Neural cell (in vitro differentiated cells): ENCODE measurements around the gene CTDSP2.

Experiments
- EP300 ChIP-seq: fragments of 450-650 bp; conservative IDR thresholded peaks from 2 replicates; pipeline ENCODE4 v1.6.1; 2014; ENCODE audit warnings: antibody characterized with exemption, mild to moderate bottlenecking, moderate library complexity; ENCODE audit not compliant: poor library complexity, severe bottlenecking
- EZH2 ChIP-seq: fragments of 200-600, 300-800 bp; shearing (Covaris generic), sonication (generic); IDR thresholded peaks from 2 replicates; pipeline ENCODE4 v1.6.1; 2014; ENCODE audit warnings: antibody characterized with exemption, low read length, borderline replicate concordance, mild to moderate bottlenecking; ENCODE audit not compliant: insufficient read depth, poor library complexity, severe bottlenecking
- MXI1 ChIP-seq: fragments of 450-650 bp; conservative IDR thresholded peaks from 2 replicates; pipeline ENCODE4 v1.6.1; 2014; ENCODE audit warnings: antibody characterized with exemption, mild to moderate bottlenecking; ENCODE audit not compliant: poor library complexity, severe bottlenecking
- POLR2AphosphoS5 ChIP-seq: IDR thresholded peaks from 2 replicates; pipeline ENCODE4 v1.6.1; 2012
- RAD21 ChIP-seq: fragments of 450-650 bp; conservative IDR thresholded peaks from 2 replicates; pipeline ENCODE4 v1.6.1; 2014; ENCODE audit warnings: antibody characterized with exemption, mild to moderate bottlenecking, moderate library complexity
- TF ChIP-seq, protein P1 (sequence below): fragments of 450-650 bp; IDR thresholded peaks from 2 replicates; pipeline ENCODE4 v1.5.1; 2014; ENCODE audit warnings: antibody characterized with exemption, mild to moderate bottlenecking, moderate library complexity; ENCODE audit not compliant: poor library complexity, severe bottlenecking
- TF ChIP-seq, protein P2 (sequence below): IDR thresholded peaks from 2 replicates; pipeline ENCODE4 v1.6.1; 2012; ENCODE audit warnings: borderline replicate concordance

DNA sequence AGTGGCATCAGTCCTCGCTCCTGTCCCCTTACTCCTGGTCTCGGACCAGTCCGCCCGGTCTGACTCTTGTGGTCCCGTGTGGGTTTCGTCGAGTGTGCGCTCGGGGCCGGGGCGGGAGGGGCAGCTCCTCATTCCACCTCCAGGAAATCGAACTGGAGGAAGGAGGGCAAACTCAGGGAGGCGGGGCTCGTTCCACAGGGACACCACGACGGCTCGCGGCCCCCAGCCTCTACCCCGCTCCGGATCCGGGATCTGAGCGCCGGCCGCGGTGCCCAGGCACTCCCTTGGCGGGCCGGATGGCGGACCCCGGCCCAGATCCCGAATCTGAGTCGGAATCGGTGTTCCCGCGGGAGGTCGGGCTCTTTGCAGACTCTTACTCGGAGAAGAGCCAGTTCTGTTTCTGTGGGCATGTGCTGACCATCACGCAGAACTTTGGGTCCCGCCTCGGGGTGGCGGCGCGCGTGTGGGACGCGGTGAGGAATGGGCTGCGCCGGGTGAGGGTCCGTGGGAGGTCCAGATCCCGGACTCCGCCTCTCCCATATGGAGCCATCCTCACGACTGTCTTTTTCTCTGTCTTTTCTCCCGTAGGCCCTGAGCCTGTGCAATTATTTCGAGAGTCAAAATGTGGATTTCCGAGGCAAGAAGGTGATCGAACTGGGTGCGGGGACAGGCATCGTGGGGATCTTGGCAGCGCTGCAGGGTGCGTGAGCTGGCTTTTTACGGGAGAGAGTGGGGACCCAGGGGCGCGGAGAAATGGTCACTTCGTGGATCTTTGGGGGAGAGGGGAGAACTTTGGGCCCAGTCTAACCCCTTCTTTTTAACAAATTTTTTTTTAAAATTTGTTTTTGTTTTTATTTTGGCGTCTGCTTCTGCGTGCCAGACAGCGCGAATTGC lies 73.9 kb downstream of the CTDSP2 start, which contains the start of gene EEF1AKMT3:
- TF ChIP-seq, protein P1, sequence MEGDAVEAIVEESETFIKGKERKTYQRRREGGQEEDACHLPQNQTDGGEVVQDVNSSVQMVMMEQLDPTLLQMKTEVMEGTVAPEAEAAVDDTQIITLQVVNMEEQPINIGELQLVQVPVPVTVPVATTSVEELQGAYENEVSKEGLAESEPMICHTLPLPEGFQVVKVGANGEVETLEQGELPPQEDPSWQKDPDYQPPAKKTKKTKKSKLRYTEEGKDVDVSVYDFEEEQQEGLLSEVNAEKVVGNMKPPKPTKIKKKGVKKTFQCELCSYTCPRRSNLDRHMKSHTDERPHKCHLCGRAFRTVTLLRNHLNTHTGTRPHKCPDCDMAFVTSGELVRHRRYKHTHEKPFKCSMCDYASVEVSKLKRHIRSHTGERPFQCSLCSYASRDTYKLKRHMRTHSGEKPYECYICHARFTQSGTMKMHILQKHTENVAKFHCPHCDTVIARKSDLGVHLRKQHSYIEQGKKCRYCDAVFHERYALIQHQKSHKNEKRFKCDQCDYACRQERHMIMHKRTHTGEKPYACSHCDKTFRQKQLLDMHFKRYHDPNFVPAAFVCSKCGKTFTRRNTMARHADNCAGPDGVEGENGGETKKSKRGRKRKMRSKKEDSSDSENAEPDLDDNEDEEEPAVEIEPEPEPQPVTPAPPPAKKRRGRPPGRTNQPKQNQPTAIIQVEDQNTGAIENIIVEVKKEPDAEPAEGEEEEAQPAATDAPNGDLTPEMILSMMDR = no peak
- TF ChIP-seq EZH2 (no peak), RAD21 (no peak), EP300 (no peak), MXI1 (no peak), POLR2AphosphoS5 (no peak)
- TF ChIP-seq, protein P2, sequence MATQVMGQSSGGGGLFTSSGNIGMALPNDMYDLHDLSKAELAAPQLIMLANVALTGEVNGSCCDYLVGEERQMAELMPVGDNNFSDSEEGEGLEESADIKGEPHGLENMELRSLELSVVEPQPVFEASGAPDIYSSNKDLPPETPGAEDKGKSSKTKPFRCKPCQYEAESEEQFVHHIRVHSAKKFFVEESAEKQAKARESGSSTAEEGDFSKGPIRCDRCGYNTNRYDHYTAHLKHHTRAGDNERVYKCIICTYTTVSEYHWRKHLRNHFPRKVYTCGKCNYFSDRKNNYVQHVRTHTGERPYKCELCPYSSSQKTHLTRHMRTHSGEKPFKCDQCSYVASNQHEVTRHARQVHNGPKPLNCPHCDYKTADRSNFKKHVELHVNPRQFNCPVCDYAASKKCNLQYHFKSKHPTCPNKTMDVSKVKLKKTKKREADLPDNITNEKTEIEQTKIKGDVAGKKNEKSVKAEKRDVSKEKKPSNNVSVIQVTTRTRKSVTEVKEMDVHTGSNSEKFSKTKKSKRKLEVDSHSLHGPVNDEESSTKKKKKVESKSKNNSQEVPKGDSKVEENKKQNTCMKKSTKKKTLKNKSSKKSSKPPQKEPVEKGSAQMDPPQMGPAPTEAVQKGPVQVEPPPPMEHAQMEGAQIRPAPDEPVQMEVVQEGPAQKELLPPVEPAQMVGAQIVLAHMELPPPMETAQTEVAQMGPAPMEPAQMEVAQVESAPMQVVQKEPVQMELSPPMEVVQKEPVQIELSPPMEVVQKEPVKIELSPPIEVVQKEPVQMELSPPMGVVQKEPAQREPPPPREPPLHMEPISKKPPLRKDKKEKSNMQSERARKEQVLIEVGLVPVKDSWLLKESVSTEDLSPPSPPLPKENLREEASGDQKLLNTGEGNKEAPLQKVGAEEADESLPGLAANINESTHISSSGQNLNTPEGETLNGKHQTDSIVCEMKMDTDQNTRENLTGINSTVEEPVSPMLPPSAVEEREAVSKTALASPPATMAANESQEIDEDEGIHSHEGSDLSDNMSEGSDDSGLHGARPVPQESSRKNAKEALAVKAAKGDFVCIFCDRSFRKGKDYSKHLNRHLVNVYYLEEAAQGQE = no peak
